ENCODE data around the gene COL18A1. TPM values are rescaled to one million over a fixed set of nuclear protein-coding genes. Genes with fewer than 3 reads are reported as not detected.

COL18A1 gene
- total and polyA plus RNA-seq, 10 donors = 35.0 to 208 (median 86.4) TPM

- Histone ChIP-seq H3K27me3 (replicated peaks in 1 of 7) (peaks cover 0 to 7% (median 0%) of the 10 kb centered on the region in 7 donors), H3K9me3 (no peaks in the 10 kb centered on the region), H3K4me3 (no peak overlapping the region), H3K36me3 (peaks cover 0 to 19% (median 2%) of the 10 kb centered on the region in 6 donors), H3K4me1 (peaks cover 0 to 60% (median 25%) of the 10 kb centered on the region in 6 donors), H3K27ac (peak overlapping the region in 5 of 8 donors; percentile 33 to 76 (median 71))
- DNase-seq = peak; percentile 71
- WGBS, 5 donors = 74 to 91% (median 85%) methylated on average over 7 of the region's 7 CpGs
- TF ChIP-seq, protein P1, sequence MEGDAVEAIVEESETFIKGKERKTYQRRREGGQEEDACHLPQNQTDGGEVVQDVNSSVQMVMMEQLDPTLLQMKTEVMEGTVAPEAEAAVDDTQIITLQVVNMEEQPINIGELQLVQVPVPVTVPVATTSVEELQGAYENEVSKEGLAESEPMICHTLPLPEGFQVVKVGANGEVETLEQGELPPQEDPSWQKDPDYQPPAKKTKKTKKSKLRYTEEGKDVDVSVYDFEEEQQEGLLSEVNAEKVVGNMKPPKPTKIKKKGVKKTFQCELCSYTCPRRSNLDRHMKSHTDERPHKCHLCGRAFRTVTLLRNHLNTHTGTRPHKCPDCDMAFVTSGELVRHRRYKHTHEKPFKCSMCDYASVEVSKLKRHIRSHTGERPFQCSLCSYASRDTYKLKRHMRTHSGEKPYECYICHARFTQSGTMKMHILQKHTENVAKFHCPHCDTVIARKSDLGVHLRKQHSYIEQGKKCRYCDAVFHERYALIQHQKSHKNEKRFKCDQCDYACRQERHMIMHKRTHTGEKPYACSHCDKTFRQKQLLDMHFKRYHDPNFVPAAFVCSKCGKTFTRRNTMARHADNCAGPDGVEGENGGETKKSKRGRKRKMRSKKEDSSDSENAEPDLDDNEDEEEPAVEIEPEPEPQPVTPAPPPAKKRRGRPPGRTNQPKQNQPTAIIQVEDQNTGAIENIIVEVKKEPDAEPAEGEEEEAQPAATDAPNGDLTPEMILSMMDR (IDR thresholded peaks at IDR 0.05 in 8 of 11, conservative IDR thresholded peaks at IDR 0.05 in 3 of 11) = no peak
- no peak for TF ChIP-seq POLR2AphosphoS5 (IDR thresholded peaks at IDR 0.05)
- no peak for TF ChIP-seq POLR2A (IDR thresholded peaks at IDR 0.05)
- intact Hi-C loops (cut with DNase I; ENCODE audit: low total_unique reads) = no loop called here
Observed at GRCh38 chr21:45470087-45470515, 65.1 kb downstream of the COL18A1 start.

GRCh38 chr21:45470773-45471524 is 66.0 kb downstream of the COL18A1 start:
- H3K36me3 ChIP-seq = peaks cover 0 to 27% (median 9%) of the 10 kb centered on the region in 6 donors
- no peak overlapping the region for H3K4me3 ChIP-seq
- intact Hi-C loops (cut with DNase I; ENCODE audit: low total_unique reads) = no loop called here
- WGBS, 5 donors = 67 to 79% (median 73%) methylated on average over 8 to 28 of the region's 28 CpGs
- H3K4me1 ChIP-seq = peaks cover 0 to 52% (median 22%) of the 10 kb centered on the region in 6 donors
- peak; percentile 64 for DNase-seq
- H3K27ac ChIP-seq = peak overlapping the region in 7 of 8 donors; percentile 41 to 76 (median 71)
- H3K27me3 ChIP-seq (replicated peaks in 1 of 7) = peaks cover 0 to 1% (median 0%) of the 10 kb centered on the region in 7 donors
- TF ChIP-seq, protein P1 (IDR thresholded peaks at IDR 0.05 in 8 of 11, conservative IDR thresholded peaks at IDR 0.05 in 3 of 11) = no peak
- peak in 1 of 3 donors; percentile 19 for TF ChIP-seq POLR2AphosphoS5 (IDR thresholded peaks at IDR 0.05)
- no peaks in the 10 kb centered on the region for H3K9me3 ChIP-seq

DNA sequence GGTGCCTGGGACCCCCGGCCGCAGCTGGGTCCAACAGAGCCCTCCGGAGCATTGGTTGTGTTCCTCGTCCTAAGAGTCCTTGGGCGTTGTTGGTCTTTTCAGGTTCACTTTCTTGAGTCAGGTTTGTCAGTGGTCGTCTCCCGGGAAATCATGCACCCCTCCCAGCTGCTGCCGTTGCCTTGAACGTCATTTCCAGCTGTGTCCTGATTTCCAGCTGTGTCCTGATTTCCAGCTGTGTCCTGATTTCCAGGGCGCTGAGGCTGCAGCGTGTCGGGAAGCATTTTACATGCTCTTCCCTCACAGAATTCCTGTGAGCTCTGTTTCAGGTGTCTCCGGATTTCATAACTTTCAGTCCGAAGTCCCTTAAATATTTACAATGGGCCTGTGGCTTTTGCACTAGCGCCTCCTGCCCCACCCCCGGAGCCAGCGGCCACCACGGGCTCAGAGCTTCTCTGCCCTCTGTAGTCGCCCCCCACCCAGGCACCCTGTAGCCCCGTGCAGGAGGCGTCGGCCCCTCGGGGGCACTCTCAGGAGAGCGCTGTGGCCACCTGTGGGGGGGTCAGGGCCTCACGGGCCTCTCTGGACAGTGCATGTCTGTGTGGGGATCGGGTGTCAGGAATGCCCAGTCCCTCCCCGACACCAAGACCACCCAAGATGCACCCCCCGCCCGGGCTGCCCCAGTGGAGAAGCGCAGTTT is 66.7 kb downstream of the COL18A1 start:
- intact Hi-C loops (cut with DNase I; ENCODE audit: low total_unique reads) = no loop called here
- 68 to 86% (median 79%) methylated on average over 29 to 30 of the region's 30 CpGs for WGBS, 5 donors
- TF ChIP-seq POLR2A (IDR thresholded peaks at IDR 0.05) (no peak), POLR2AphosphoS5 (IDR thresholded peaks at IDR 0.05) (peak in 1 of 3 donors; percentile 34)
- TF ChIP-seq, protein P1 (IDR thresholded peaks at IDR 0.05 in 8 of 11, conservative IDR thresholded peaks at IDR 0.05 in 3 of 11) = no peak
- Histone ChIP-seq H3K36me3 (peaks cover 0 to 32% (median 9%) of the 10 kb centered on the region in 6 donors), H3K4me3 (no peak overlapping the region), H3K27me3 (replicated peaks in 1 of 7) (no peaks in the 10 kb centered on the region), H3K27ac (peak overlapping the region in 6 of 8 donors; percentile 11 to 76 (median 71)), H3K9me3 (no peaks in the 10 kb centered on the region), H3K4me1 (peaks cover 0 to 48% (median 20%) of the 10 kb centered on the region in 6 donors)
- DNase-seq = peak; percentile 48

All from spleen (tissue), 11 donors.